ENCODE measurements around the gene HLA-DOA. TPM values are rescaled to one million over a fixed set of nuclear protein-coding genes. Genes with fewer than 3 reads are reported as not detected.

Gene HLA-DOA
- total and polyA plus RNA-seq, 9 donors: 1.1 to 25.3 (median 6.4) TPM

DNA sequence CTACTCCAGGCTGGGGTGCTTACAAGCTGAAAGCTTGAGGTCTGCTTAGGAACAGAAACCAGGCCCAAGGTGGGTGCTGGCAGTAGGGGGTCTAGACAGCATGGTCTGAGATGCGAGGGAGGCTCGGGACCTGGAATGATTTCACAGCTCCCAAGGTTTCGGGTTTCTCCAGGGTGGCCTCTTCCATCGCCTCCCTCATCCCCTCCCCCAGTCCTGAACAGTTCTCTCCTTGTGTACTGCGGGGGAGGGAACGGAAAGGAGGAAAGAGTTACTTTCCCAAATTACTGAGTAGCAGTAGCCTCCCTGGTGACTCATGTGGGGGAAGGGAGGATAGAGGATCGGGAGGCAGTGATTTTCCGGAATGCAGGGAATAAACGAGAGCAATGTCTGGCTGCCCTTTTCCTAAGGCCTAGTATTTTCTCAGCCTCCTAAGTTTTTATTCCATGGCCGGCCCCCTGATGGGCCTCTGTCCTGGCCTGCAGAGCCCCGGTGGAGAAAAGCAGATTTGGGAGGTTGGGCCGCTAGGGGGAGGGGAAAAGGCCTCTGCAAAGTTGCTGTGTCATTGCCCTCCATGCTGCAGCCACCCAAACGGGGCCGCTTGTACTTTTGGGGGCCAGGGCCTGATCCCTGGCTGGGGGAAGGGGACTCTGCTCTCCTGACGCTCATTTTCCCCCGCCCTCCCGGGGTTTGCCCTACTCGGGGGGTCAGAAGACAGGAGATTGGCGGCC is 39.5 kb downstream of the HLA-DOA start:
- H3K27me3 ChIP-seq: no peaks in the 10 kb centered on the region
- H3K27ac ChIP-seq: peak overlapping the region; percentile 95 to 98
- H3K4me3 ChIP-seq: peak overlapping the region; percentile 54
- peaks cover 5% of the 10 kb centered on the region for H3K4me1 ChIP-seq (ENCODE audit: insufficient read depth)
- H3K9me3 ChIP-seq: no peaks in the 10 kb centered on the region
- WGBS, 3 donors: 0 to 1% (median 0%) methylated on average over 19 of the region's 19 CpGs
- TF ChIP-seq, protein P1, sequence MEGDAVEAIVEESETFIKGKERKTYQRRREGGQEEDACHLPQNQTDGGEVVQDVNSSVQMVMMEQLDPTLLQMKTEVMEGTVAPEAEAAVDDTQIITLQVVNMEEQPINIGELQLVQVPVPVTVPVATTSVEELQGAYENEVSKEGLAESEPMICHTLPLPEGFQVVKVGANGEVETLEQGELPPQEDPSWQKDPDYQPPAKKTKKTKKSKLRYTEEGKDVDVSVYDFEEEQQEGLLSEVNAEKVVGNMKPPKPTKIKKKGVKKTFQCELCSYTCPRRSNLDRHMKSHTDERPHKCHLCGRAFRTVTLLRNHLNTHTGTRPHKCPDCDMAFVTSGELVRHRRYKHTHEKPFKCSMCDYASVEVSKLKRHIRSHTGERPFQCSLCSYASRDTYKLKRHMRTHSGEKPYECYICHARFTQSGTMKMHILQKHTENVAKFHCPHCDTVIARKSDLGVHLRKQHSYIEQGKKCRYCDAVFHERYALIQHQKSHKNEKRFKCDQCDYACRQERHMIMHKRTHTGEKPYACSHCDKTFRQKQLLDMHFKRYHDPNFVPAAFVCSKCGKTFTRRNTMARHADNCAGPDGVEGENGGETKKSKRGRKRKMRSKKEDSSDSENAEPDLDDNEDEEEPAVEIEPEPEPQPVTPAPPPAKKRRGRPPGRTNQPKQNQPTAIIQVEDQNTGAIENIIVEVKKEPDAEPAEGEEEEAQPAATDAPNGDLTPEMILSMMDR (IDR thresholded peaks at IDR 0.05): peak; percentile 48 to 86 (median 79)
- TF ChIP-seq EP300 (IDR thresholded peaks at IDR 0.05) (peak; percentile 73), POLR2A (IDR thresholded peaks at IDR 0.05) (peak; percentile 77)
- DNase-seq: peak; percentile 81 to 89 (median 82)
- intact Hi-C loops (cut with DNase I): loop anchor here in 1 of 4 donors (10.0 kb wide), 1 partner anchor 775 kb away; the partner anchor contains the start of genes GPSM3 and PBX2
- H3K36me3 ChIP-seq: no peaks in the 10 kb centered on the region

GRCh38 chr6:32968867-32969684 is 40.3 kb downstream of the HLA-DOA start:
- Histone ChIP-seq H3K27me3 (no peaks in the 10 kb centered on the region), H3K4me1 (ENCODE audit: insufficient read depth) (peaks cover 4% of the 10 kb centered on the region), H3K36me3 (no peaks in the 10 kb centered on the region), H3K9me3 (no peaks in the 10 kb centered on the region), H3K4me3 (peak overlapping the region; percentile 54), H3K27ac (peak overlapping the region; percentile 95 to 98)
- WGBS, 3 donors: 0 to 1% (median 0%) methylated on average over 39 to 40 of the region's 40 CpGs
- peak; percentile 76 to 85 (median 85) for DNase-seq
- intact Hi-C loops (cut with DNase I): no loop called here
- TF ChIP-seq POLR2A (IDR thresholded peaks at IDR 0.05): no peak
- peak; percentile 4 for TF ChIP-seq EP300 (IDR thresholded peaks at IDR 0.05)

DNA sequence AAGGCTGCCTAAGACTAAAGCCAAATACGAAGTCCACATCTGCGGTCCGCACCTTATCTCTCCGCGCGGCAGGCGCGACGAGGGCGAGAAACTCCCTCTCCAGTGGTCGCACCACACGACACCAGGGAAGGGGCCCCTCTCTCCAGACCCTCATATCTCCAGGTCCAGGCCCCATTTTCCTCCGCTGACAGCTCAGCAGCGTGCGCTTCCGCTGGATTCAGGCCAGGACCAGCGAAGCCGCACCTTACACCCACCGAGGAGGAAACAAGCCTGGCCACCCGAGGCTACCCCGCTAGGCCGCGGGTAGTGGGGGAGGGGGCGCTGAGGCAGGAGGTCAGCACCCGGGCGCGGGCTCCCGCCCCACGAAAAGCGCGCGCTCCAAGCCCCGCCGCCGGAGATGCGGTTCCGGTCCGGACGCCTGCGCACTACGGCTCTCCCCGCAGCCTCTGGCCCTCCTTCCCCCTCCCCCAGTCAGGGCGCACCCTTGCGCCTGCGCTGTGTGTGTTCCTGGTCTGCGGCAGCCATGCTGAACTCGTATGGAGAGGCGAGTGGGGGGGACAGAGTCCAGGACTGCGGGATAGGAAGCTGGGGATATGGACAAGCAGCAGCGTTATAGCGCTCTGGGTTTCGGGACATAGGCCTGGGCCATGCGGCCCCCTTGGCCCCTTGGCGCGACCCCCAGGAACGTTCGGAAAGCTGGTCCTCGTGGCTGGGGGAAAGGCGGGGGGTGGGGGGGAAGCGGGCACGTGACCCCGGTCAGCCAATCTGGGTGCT is 41.1 kb downstream of the HLA-DOA start, which contains the start of gene BRD2:
TSS of gene BRD2 (plus strand) at position 502 of the 774 bp plus-strand sequence. CDS start 4,305 bp downstream, outside the sequence.
- DNase-seq: peak; percentile 97 to 98 (median 98)
- 0% methylated on average over 38 to 62 of the region's 62 CpGs for WGBS, 3 donors
- H3K4me3 ChIP-seq: peak within 1 kb of the TSS; percentile 54
- peak within 1 kb of the TSS; percentile 95 to 98 for H3K27ac ChIP-seq
- intact Hi-C loops (cut with DNase I): no loop called here
- TF ChIP-seq, protein P1 (IDR thresholded peaks at IDR 0.05): peak in 1 of 3 donors; percentile 20
- peak; percentile 30 for TF ChIP-seq EP300 (IDR thresholded peaks at IDR 0.05)
- TF ChIP-seq POLR2A (IDR thresholded peaks at IDR 0.05): peak; percentile 98
- H3K9me3 ChIP-seq: no peaks in the 10 kb centered on the region
- H3K36me3 ChIP-seq: no peaks in the 10 kb centered on the region
- H3K27me3 ChIP-seq: no peaks in the 10 kb centered on the region
- H3K4me1 ChIP-seq (ENCODE audit: insufficient read depth): peaks cover 4% of the 10 kb centered on the region

DNA sequence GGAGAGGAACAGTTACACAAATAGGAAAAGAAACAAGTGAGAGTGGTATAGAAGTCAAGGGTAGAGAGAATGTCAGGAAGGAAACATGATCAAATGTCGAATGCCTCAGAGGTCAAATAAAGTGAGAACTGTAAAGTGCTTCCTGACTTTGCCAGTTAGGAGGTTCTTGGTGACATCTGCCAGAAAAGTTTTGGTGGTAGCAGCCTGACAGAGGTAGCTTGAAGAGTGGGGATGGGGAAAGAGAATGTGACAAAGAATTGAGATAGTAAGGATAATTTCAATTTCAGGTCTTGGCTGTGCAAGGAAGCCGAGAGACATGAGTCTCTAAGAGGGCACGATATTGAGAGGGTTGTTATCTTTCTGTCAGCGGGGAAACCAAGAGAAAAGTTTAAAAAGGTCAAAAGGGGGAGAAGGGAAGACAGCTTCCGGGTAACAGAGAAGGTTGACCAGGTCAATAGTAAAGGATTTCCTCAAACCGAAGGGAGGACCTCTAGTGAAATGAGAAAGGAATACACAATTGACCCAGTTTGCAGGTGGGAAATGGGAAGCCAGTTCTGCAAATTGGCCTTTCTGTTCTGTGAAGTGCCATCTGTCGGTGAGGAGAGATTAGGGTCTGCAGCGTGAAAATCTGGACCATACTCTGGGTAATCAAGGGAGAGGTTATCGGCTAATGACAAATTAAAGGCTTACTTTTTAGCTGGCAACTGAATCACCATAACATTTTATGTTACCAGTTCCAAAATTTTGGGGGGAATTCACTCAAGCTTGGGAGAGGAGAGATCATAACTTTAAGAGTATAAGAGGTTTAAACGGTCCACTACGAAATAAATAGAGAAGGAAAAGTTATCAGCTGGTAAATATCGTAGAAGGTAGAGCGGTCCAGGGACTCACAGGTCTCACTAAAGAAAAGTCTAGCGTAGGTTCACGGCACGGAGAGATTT is 42.0 kb downstream of the HLA-DOA start:
- TF ChIP-seq POLR2A (IDR thresholded peaks at IDR 0.05): no peak
- TF ChIP-seq, protein P1 (IDR thresholded peaks at IDR 0.05): peak in 2 of 3 donors; percentile 30 to 46
- no peaks in the 10 kb centered on the region for H3K36me3 ChIP-seq
- 8 to 9% (median 8%) methylated on average over 16 of the region's 16 CpGs for WGBS, 3 donors
- H3K9me3 ChIP-seq: no peaks in the 10 kb centered on the region
- intact Hi-C loops (cut with DNase I): no loop called here
- peak overlapping the region; percentile 54 for H3K4me3 ChIP-seq
- H3K27ac ChIP-seq: peak overlapping the region; percentile 95 to 98
- peaks cover 4% of the 10 kb centered on the region for H3K4me1 ChIP-seq (ENCODE audit: insufficient read depth)
- peak in 1 of 5 donors; percentile 39 for DNase-seq
- H3K27me3 ChIP-seq: no peaks in the 10 kb centered on the region

All from ovary (tissue), 9 donors.